SK-N-SH treated with all-trans-retinoic acid at 6 μM for 48 hours (cell line): ENCODE data around the gene TRAF3IP3.
A peak's percentile ranks its signal among the peaks of the same experiment; 100 is the strongest.

Experiments used
- ATAC-seq: fragments of 200-7000 bp; cut with Tn5 transposase; 3 replicates; pipeline ENCODE4 v1.9.1; 2020; ENCODE audit warnings: mild to moderate bottlenecking, moderate library complexity
- ARNTL ChIP-seq: fragments of 450-650 bp; formaldehyde crosslinking; IDR thresholded peaks from 2 replicates; pipeline ENCODE4 v1.5.0; 2020; ENCODE audit warnings: low read depth, mild to moderate bottlenecking, moderate library complexity, borderline replicate concordance
- BACH2 ChIP-seq: fragments of 250-450 bp; sonication (Bioruptor Pico); IDR thresholded peaks from 2 replicates; pipeline ENCODE4 v1.9.0; 2021; ENCODE audit warnings: mild to moderate bottlenecking, borderline replicate concordance
- GLIS3 ChIP-seq: fragments of 250-450 bp; sonication (Bioruptor Pico); IDR thresholded peaks from 2 replicates; pipeline ENCODE4 v1.5.0; 2020; ENCODE audit warnings: mild to moderate bottlenecking, moderate library complexity
- ISL1 ChIP-seq: fragments of 250-450 bp; sonication (Bioruptor Pico); IDR thresholded peaks from 2 replicates; pipeline ENCODE4 v2.1.2; 2022; ENCODE audit warnings: mild to moderate bottlenecking, moderate library complexity
- RARB ChIP-seq: fragments of 250-450 bp; sonication (Bioruptor Pico); IDR thresholded peaks from 2 replicates; pipeline ENCODE4 v1.8.0; 2021; ENCODE audit warnings: mild to moderate bottlenecking, moderate library complexity
- SNAI2 ChIP-seq: fragments of 250-450 bp; sonication (Bioruptor Pico); IDR thresholded peaks from 2 replicates; pipeline ENCODE4 v1.5.0; 2020; ENCODE audit warnings: mild to moderate bottlenecking, moderate library complexity
- TCF4 ChIP-seq: fragments of 250-450 bp; sonication (Bioruptor Pico); IDR thresholded peaks from 2 replicates; pipeline ENCODE4 v1.8.0; 2021; ENCODE audit warnings: mild to moderate bottlenecking, moderate library complexity, borderline replicate concordance
- TOX ChIP-seq: fragments of 250-450 bp; sonication (Bioruptor Pico); IDR thresholded peaks from 2 replicates; pipeline ENCODE4 v1.8.0; 2021; ENCODE audit warnings: mild to moderate bottlenecking, moderate library complexity, borderline replicate concordance
- ZFP3 ChIP-seq: fragments of 250-450 bp; sonication (Bioruptor Pico); IDR thresholded peaks from 2 replicates; pipeline ENCODE4 v1.5.0; 2020; ENCODE audit warnings: mild to moderate bottlenecking, moderate library complexity
- ZFP30 ChIP-seq: fragments of 450-650 bp; formaldehyde crosslinking; IDR thresholded peaks from 2 replicates; pipeline ENCODE4 v1.5.0; 2022; ENCODE audit warnings: mild to moderate bottlenecking, moderate library complexity
- ZNF565 ChIP-seq: fragments of 450-650 bp; formaldehyde crosslinking; conservative IDR thresholded peaks from 2 replicates; pipeline ENCODE4 v1.5.0; 2020; ENCODE audit warnings: low read depth, mild to moderate bottlenecking, moderate library complexity
- ZNF70 ChIP-seq: fragments of 450-650 bp; formaldehyde crosslinking; IDR thresholded peaks from 2 replicates; pipeline ENCODE4 v1.5.0; 2020; ENCODE audit warnings: mild to moderate bottlenecking, moderate library complexity
- ZNF8 ChIP-seq: fragments of 450-650 bp; formaldehyde crosslinking; IDR thresholded peaks from 2 replicates; pipeline ENCODE4 v1.5.0; 2020; ENCODE audit warnings: mild to moderate bottlenecking, moderate library complexity
- TF ChIP-seq, protein P1 (sequence below): fragments of 250-450 bp; sonication (Bioruptor Pico); IDR thresholded peaks from 2 replicates; pipeline ENCODE4 v1.8.0; 2020; ENCODE audit warnings: mild to moderate bottlenecking, moderate library complexity, borderline replicate concordance
- TF ChIP-seq, protein P2 (sequence below): fragments of 250-450 bp; sonication (Bioruptor Pico); IDR thresholded peaks from 2 replicates; pipeline ENCODE4 v1.5.0; 2020; ENCODE audit warnings: mild to moderate bottlenecking, moderate library complexity
- TF ChIP-seq, protein P3 (sequence below): fragments of 250-450 bp; sonication (Bioruptor Pico); IDR thresholded peaks from 2 replicates; pipeline ENCODE4 v1.5.1; 2020; ENCODE audit warnings: low read depth, mild to moderate bottlenecking, moderate library complexity
- TF ChIP-seq, protein P4 (sequence below): fragments of 250-450 bp; sonication (Bioruptor Pico); IDR thresholded peaks from 2 replicates; pipeline ENCODE4 v1.8.0; 2021; ENCODE audit warnings: low read depth, mild to moderate bottlenecking, moderate library complexity, borderline replicate concordance
- TF ChIP-seq, protein P5 (sequence below): fragments of 250-450 bp; sonication (Bioruptor Pico); IDR thresholded peaks from 2 replicates; pipeline ENCODE4 v1.5.1; 2021; ENCODE audit warnings: mild to moderate bottlenecking, moderate library complexity

TRAF3IP3 gene

DNA sequence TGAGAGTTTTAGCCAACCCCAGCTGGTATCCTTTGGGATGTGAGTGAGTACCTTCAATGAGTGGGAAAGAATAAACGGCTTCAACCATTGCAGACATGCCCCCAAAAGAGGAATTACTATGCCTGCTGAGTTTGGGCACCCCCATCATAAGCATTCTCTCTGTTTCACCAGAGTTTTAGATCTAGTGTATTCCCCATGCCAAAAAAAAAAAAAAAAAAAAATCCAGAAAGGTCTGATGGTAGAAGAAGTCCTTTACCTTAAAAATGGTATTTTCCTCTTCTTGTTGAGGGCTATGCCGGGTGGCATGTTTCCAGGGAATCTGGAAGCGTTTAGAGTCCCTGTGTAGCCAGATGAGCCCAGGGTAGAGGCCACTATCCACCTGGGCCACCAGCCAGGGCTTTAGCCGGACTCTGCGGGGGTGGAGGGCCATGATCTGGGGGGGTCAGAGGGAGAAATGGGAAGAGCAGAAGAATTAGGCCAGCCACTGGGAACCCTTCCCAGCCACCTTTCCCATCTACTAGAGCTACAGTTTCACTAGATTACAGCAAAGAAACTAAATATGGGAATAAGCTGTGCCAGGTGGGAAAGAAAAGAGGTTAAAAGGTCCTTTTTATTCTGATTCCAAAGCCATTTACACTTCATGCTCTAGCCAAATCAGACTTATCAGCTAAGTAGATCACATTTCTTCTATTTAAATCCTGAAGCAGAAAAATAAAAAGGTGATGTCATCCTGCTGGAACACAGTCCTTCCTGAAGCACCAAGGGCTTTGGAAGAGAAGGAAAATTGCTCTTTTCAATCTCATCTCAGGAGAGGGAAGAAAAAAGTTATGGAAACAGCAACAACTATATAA, 45.4 kb downstream of the TRAF3IP3 start:
- TF ChIP-seq SNAI2 (CRISPR knock-in tag) (peak; percentile 63; the same call in 1 of the 2 replicates), TCF4 (peak; percentile 28; the same call in 1 of the 2 replicates), ZNF565 (no peak), ZFP30 (no peak), ZFP3 (CRISPR knock-in tag) (0 out of 2 replicates have a peak, but pooled peaks have one; percentile 44)
- TF ChIP-seq, protein P1, sequence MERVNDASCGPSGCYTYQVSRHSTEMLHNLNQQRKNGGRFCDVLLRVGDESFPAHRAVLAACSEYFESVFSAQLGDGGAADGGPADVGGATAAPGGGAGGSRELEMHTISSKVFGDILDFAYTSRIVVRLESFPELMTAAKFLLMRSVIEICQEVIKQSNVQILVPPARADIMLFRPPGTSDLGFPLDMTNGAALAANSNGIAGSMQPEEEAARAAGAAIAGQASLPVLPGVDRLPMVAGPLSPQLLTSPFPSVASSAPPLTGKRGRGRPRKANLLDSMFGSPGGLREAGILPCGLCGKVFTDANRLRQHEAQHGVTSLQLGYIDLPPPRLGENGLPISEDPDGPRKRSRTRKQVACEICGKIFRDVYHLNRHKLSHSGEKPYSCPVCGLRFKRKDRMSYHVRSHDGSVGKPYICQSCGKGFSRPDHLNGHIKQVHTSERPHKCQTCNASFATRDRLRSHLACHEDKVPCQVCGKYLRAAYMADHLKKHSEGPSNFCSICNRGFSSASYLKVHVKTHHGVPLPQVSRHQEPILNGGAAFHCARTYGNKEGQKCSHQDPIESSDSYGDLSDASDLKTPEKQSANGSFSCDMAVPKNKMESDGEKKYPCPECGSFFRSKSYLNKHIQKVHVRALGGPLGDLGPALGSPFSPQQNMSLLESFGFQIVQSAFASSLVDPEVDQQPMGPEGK (CRISPR knock-in tag) = peak; percentile 70; the same call in 1 of the 2 replicates
- TF ChIP-seq, protein P2, sequence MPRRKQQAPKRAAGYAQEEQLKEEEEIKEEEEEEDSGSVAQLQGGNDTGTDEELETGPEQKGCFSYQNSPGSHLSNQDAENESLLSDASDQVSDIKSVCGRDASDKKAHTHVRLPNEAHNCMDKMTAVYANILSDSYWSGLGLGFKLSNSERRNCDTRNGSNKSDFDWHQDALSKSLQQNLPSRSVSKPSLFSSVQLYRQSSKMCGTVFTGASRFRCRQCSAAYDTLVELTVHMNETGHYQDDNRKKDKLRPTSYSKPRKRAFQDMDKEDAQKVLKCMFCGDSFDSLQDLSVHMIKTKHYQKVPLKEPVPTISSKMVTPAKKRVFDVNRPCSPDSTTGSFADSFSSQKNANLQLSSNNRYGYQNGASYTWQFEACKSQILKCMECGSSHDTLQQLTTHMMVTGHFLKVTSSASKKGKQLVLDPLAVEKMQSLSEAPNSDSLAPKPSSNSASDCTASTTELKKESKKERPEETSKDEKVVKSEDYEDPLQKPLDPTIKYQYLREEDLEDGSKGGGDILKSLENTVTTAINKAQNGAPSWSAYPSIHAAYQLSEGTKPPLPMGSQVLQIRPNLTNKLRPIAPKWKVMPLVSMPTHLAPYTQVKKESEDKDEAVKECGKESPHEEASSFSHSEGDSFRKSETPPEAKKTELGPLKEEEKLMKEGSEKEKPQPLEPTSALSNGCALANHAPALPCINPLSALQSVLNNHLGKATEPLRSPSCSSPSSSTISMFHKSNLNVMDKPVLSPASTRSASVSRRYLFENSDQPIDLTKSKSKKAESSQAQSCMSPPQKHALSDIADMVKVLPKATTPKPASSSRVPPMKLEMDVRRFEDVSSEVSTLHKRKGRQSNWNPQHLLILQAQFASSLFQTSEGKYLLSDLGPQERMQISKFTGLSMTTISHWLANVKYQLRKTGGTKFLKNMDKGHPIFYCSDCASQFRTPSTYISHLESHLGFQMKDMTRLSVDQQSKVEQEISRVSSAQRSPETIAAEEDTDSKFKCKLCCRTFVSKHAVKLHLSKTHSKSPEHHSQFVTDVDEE (CRISPR knock-in tag) = 0 out of 2 replicates have a peak, but pooled peaks have one; percentile 33
- peak; percentile 82 for ATAC-seq

DNA sequence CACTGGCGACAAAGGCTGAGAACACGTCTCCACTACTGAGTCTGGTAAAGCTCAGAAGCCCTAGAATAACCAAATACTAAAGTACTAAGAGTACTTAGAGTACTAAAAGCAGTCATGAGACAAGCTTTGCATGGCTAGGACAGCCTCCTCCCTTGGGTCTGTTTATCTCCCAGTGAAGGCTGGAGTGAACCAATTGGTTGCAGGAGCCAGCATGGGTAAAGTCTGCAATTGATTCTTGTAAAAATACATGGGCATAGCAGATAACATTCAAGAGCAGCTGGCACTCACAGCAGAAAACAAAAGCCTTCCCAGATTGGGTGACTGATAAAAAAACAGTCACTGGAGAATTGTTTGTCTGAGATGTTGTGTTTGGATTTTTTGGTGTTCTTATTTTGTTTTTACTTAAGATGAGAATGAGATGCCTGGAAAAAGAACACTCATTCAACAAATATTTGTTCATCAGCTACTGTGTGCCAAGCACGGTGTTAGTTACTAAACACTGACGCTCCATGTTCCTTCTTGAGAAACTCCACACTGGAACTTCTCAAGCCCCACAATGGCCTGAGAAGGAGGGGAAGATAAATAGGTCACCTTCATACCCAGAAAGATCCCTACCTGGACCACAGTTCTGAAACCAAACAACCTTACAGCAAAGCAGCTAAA, 46.4 kb downstream of the TRAF3IP3 start:
- peak; percentile 26 for ATAC-seq
- TF ChIP-seq, protein P3, sequence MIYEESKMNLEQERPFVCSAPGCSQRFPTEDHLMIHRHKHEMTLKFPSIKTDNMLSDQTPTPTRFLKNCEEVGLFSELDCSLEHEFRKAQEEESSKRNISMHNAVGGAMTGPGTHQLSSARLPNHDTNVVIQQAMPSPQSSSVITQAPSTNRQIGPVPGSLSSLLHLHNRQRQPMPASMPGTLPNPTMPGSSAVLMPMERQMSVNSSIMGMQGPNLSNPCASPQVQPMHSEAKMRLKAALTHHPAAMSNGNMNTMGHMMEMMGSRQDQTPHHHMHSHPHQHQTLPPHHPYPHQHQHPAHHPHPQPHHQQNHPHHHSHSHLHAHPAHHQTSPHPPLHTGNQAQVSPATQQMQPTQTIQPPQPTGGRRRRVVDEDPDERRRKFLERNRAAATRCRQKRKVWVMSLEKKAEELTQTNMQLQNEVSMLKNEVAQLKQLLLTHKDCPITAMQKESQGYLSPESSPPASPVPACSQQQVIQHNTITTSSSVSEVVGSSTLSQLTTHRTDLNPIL = no peak
- TF ChIP-seq ISL1 (no peak), SNAI2 (CRISPR knock-in tag) (peak; percentile 24; the same call in 1 of the 2 replicates), TOX (no peak)
- TF ChIP-seq, protein P2 (CRISPR knock-in tag) = peak; percentile 60; the same call in 1 of the 2 replicates
- TF ChIP-seq, all 23 proteins: peak for 2

DNA sequence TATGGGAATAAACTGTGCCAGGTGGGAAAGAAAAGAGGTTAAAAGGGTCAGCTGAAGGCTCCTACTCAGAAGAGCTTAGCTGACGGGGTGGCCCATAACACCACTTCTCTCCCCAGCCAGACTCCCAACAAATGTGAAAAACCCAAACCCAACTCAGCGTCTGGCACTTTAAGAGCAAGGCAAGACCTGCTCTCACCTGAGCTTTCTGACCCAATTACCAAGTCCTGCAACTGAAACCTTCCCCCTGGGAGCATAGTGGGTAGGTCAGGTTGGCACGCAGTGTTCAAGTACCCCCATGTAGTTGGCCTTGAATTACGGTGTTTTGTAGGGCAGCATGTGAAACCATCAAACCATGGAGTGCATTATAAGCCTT, 46.9 kb downstream of the TRAF3IP3 start:
- ATAC-seq = no peak
- no peak for TF ChIP-seq ZNF70 (CRISPR knock-in tag)
- TF ChIP-seq ZFP30 = no peak
- TF ChIP-seq SNAI2 (CRISPR knock-in tag) = no peak
- TF ChIP-seq, protein P3 = no peak
- no peak for TF ChIP-seq ZNF8
- no peak for TF ChIP-seq ARNTL (CRISPR knock-in tag)
- no peak for TF ChIP-seq GLIS3 (CRISPR knock-in tag)
- TF ChIP-seq TCF4 = no peak
- no peak for TF ChIP-seq ZFP3 (CRISPR knock-in tag)
- TF ChIP-seq BACH2 (CRISPR knock-in tag) = no peak
- TF ChIP-seq RARB = no peak
- no peak for TF ChIP-seq ZNF565
- TF ChIP-seq TOX = no peak
- TF ChIP-seq, protein P4, sequence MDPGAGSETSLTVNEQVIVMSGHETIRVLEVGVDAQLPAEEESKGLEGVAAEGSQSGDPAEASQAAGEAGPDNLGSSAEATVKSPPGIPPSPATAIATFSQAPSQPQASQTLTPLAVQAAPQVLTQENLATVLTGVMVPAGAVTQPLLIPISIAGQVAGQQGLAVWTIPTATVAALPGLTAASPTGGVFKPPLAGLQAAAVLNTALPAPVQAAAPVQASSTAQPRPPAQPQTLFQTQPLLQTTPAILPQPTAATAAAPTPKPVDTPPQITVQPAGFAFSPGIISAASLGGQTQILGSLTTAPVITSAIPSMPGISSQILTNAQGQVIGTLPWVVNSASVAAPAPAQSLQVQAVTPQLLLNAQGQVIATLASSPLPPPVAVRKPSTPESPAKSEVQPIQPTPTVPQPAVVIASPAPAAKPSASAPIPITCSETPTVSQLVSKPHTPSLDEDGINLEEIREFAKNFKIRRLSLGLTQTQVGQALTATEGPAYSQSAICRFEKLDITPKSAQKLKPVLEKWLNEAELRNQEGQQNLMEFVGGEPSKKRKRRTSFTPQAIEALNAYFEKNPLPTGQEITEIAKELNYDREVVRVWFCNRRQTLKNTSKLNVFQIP (CRISPR knock-in tag) = no peak
- TF ChIP-seq, protein P5, sequence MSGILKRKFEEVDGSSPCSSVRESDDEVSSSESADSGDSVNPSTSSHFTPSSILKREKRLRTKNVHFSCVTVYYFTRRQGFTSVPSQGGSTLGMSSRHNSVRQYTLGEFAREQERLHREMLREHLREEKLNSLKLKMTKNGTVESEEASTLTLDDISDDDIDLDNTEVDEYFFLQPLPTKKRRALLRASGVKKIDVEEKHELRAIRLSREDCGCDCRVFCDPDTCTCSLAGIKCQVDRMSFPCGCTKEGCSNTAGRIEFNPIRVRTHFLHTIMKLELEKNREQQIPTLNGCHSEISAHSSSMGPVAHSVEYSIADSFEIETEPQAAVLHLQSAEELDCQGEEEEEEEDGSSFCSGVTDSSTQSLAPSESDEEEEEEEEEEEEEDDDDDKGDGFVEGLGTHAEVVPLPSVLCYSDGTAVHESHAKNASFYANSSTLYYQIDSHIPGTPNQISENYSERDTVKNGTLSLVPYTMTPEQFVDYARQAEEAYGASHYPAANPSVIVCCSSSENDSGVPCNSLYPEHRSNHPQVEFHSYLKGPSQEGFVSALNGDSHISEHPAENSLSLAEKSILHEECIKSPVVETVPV (CRISPR knock-in tag) = no peak
